ENCODE results near the gene RAD18.

GRCh38 chr3:8847317-8847716 is 116.0 kb downstream of the RAD18 start:
- TF ChIP-seq CTCF (IDR thresholded peaks at IDR 0.05) = no peak
- TF ChIP-seq POLR2A (IDR thresholded peaks at IDR 0.05) = no peak
